OCI-LY3 (cell line): ENCODE results near the gene PPP1R14B.

ENCODE experiments used
- H2AFZ ChIP-seq: fragments of 200-600, 300-600 bp; shearing (Covaris generic); 2 replicates; pipeline ENCODE4 v1.6.0; 2014; ENCODE audit warnings: antibody characterized with exemption, low read depth, low read length
- H3K27ac ChIP-seq: fragments of 200-600, 300-600 bp; sonication (generic); 2 replicates; pipeline ENCODE4 v1.5.1; 2014; ENCODE audit warnings: mild to moderate bottlenecking, low read length, moderate library complexity, mixed read lengths
- H3K27me3 ChIP-seq: fragments of 200-600, 300-600 bp; sonication (generic); 2 replicates; pipeline ENCODE4 v1.6.1; 2014; ENCODE audit warnings: low read depth, low read length, mixed read lengths
- H3K36me3 ChIP-seq: fragments of 200-600, 300-600 bp; sonication (generic); replicated peaks from 2 replicates; pipeline ENCODE3; 2014; ENCODE audit warnings: low read depth, low read length, mixed read lengths
- H3K4me1 ChIP-seq: fragments of 300-600, 200-600 bp; sonication (generic); 2 replicates; pipeline ENCODE4 v1.6.1; 2014; ENCODE audit warnings: low read length, mixed read lengths
- H3K4me2 ChIP-seq: fragments of 200-600, 300-600 bp; sonication (generic); 2 replicates; pipeline ENCODE4 v1.6.1; 2014; ENCODE audit warnings: low read length, mixed read lengths
- H3K4me3 ChIP-seq: fragments of 300-600, 200-600 bp; sonication (generic); 2 replicates; pipeline ENCODE4 v1.5.1; 2014; ENCODE audit warnings: antibody characterized with exemption, mild to moderate bottlenecking, low read length, moderate library complexity
- H3K79me2 ChIP-seq: fragments of 300-600, 200-600 bp; shearing (Covaris generic); 2 replicates; pipeline ENCODE4 v1.6.1; 2014; ENCODE audit warnings: mild to moderate bottlenecking, low read length, mixed read lengths
- H3K9ac ChIP-seq: fragments of 300-600, 200-600 bp; shearing (Covaris generic); 2 replicates; pipeline ENCODE4 v1.6.0; 2014; ENCODE audit warnings: mild to moderate bottlenecking, low read length, moderate library complexity
- H3K9me3 ChIP-seq: fragments of 200-600, 300-600 bp; shearing (Covaris generic); 2 replicates; pipeline ENCODE4 v1.6.1; 2014; ENCODE audit warnings: low read length, mixed read lengths; ENCODE audit not compliant: insufficient read depth
- H4K20me1 ChIP-seq: fragments of 200-600, 300-600 bp; sonication (generic); 2 replicates; pipeline ENCODE4 v1.6.1; 2016; ENCODE audit warnings: low read length, mixed read lengths; ENCODE audit not compliant: insufficient read depth
- CTCF ChIP-seq: fragments of 200-600, 300-600 bp; sonication (generic); IDR thresholded peaks from 2 replicates; pipeline ENCODE4 v1.5.1; 2014; ENCODE audit warnings: antibody characterized with exemption, low read length, low read depth
- EZH2phosphoT487 ChIP-seq: fragments of 200-600 bp; shearing (Covaris generic); IDR thresholded peaks from 2 replicates; pipeline ENCODE4 v1.6.1; 2018; ENCODE audit warnings: antibody characterized with exemption, mixed run types, low read depth

Gene PPP1R14B

GRCh38 chr11:64227405-64227956, 19.3 kb downstream of the PPP1R14B start:
- H2AFZ ChIP-seq = no peak overlapping the region
- H3K9me3 ChIP-seq = no peaks in the 10 kb centered on the region
- no peaks in the 10 kb centered on the region for H4K20me1 ChIP-seq
- H3K4me1 ChIP-seq = peaks cover 19% of the 10 kb centered on the region
- H3K36me3 ChIP-seq = peaks cover 4% of the 10 kb centered on the region
- no peak for TF ChIP-seq CTCF
- no peak overlapping the region for H3K27ac ChIP-seq
- peak overlapping the region; percentile 95 for H3K4me3 ChIP-seq
- H3K27me3 ChIP-seq = no peaks in the 10 kb centered on the region
- H3K4me2 ChIP-seq = peak overlapping the region; percentile 76
- peaks cover 17% of the 10 kb centered on the region for H3K79me2 ChIP-seq
- H3K9ac ChIP-seq = peak overlapping the region; percentile 96

GRCh38 chr11:64226507-64227051, 20.2 kb downstream of the PPP1R14B start:
- no peaks in the 10 kb centered on the region for H3K9me3 ChIP-seq
- peaks cover 4% of the 10 kb centered on the region for H3K36me3 ChIP-seq
- H4K20me1 ChIP-seq = no peaks in the 10 kb centered on the region
- H3K27ac ChIP-seq = peak overlapping the region; percentile 64
- peaks cover 17% of the 10 kb centered on the region for H3K79me2 ChIP-seq
- H2AFZ ChIP-seq = peak overlapping the region; percentile 13; the same call in 1 of the 2 replicates
- TF ChIP-seq EZH2phosphoT487 = no peak
- TF ChIP-seq CTCF = no peak
- H3K4me3 ChIP-seq = peak overlapping the region; percentile 95
- H3K4me2 ChIP-seq = peak overlapping the region; percentile 76
- H3K27me3 ChIP-seq = no peaks in the 10 kb centered on the region
- peak overlapping the region; percentile 96 for H3K9ac ChIP-seq
- peaks cover 19% of the 10 kb centered on the region for H3K4me1 ChIP-seq

- Histone ChIP-seq H3K9me3 (no peaks in the 10 kb centered on the region), H3K27me3 (no peaks in the 10 kb centered on the region), H3K4me3 (peak within 1 kb of the TSS; percentile 95), H2AFZ (peak within 1 kb of the TSS; percentile 60), H3K36me3 (peaks cover 9% of the 10 kb centered on the region), H3K4me2 (peak within 1 kb of the TSS; percentile 76), H3K27ac (peak within 1 kb of the TSS; percentile 68), H3K9ac (peak within 1 kb of the TSS; percentile 96), H3K4me1 (peaks cover 19% of the 10 kb centered on the region), H3K79me2 (peaks cover 17% of the 10 kb centered on the region), H4K20me1 (no peaks in the 10 kb centered on the region)
- TF ChIP-seq CTCF = peak; percentile 34
- TF ChIP-seq EZH2phosphoT487 = no peak
Observed at GRCh38 chr11:64225608-64226506, 20.9 kb downstream of the PPP1R14B start, which contains the start of the genes NUDT22 and TRPT1. NUDT22 (plus strand) TSS chr11:64226274; CDS start chr11:64226653, 379 bp downstream. TRPT1 (minus strand) TSS chr11:64226186; CDS start chr11:64225860, 326 bp downstream.
